Testis (tissue), 3 donors: ENCODE data around the gene KCNJ10. TPM values are rescaled to one million over a fixed set of nuclear protein-coding genes. Genes with fewer than 3 reads are reported as not detected.

ENCODE experiments used
- DNase-seq: peaks from one replicate; pipeline ENCODE4 v3.0.0-alpha.2; 2019
- H3K27ac ChIP-seq, 2 donors: fragments of 200-600 bp; sonication (generic); one replicate each; pipeline ENCODE4 v1.5.1; 2019
- H3K27me3 ChIP-seq: fragments of 200-600 bp; sonication (generic); one replicate; pipeline ENCODE4 v1.5.1; 2019
- H3K36me3 ChIP-seq: fragments of 200-600 bp; sonication (generic); one replicate; pipeline ENCODE4 v1.5.1; 2017; ENCODE audit warnings: low read depth; ENCODE audit errors: missing control alignments
- H3K4me1 ChIP-seq: fragments of 200-600 bp; sonication (generic); one replicate; pipeline ENCODE4 v1.5.1; 2019
- H3K4me3 ChIP-seq, 2 donors: fragments of 200-600 bp; sonication (generic); one replicate each; pipeline ENCODE4 v1.5.1; 2017 to 2019
- H3K9me3 ChIP-seq: fragments of 200-600 bp; sonication (generic); one replicate; pipeline ENCODE4 v1.5.1; 2017
- CTCF ChIP-seq, 3 experiments: fragments of 450-650 bp in 2 of 3; fragments of 200-600 bp in 1 of 3; sonication (generic) in 1 of 3; IDR thresholded peaks; one replicate each; pipeline ENCODE4 v1.5.1; 2016 to 2019; ENCODE audit warnings: antibody characterized with exemption in 3 of 3, mild to moderate bottlenecking in 2 of 3, moderate library complexity in 1 of 3
- POLR2A ChIP-seq: fragments of 450-650 bp; IDR thresholded peaks from one replicate; pipeline ENCODE4 v1.6.1; 2017; ENCODE audit warnings: antibody characterized with exemption, mild to moderate bottlenecking, moderate library complexity
- WGBS, 2 donors: methylation state at CpG; one replicate each; pipeline ENCODE4 v1.1.5; 2018; 5-methylcytosine and 5-hydroxymethylcytosine counted together
- intact Hi-C: fragments of 100-400 bp; cut with DNase I; formaldehyde crosslinking; loops from one replicate; pipeline ENCODE4 v1.15.1; 2023; ENCODE audit warnings: low total_unique reads
- polyA plus RNA-seq: library from polyadenylated mRNA; stranded (reverse); fragments of 350-450 nt; fragmentation: Illumina TruSeq; extraction: RNeasy Lipid Tissue Mini Kit (QIAGEN cat#74804); gene quantifications from one replicate; pipeline ENCODE4 v1.2.3, GENCODE V29; 2014; ENCODE audit warnings: low read depth, low replicate concordance; ENCODE audit not compliant: insufficient read depth
- total RNA-seq, 2 donors: library from RNA; depleted of rRNA; stranded (reverse); fragments of >200 nt; gene quantifications; one replicate each; pipeline ENCODE4 v1.2.3, GENCODE V29; 2016

The KCNJ10 gene
- total and polyA plus RNA-seq, 3 donors from 2014 or later, result 0.79 to 1.9 (median 1.5) TPM

GRCh38 chr1:160090760-160091159, 20.8 kb upstream of the KCNJ10 start:
- WGBS, 2 donors, result 84 to 86% methylated on average over 4 of the region's 4 CpGs
- H3K4me3 ChIP-seq, result no peak overlapping the region
- no peaks in the 10 kb centered on the region for H3K9me3 ChIP-seq
- H3K27ac ChIP-seq, result no peak overlapping the region
- no peak for TF ChIP-seq CTCF (IDR thresholded peaks at IDR 0.05)
- TF ChIP-seq POLR2A, result no peak
- intact Hi-C loops, result no loop called here
- H3K27me3 ChIP-seq, result no peaks in the 10 kb centered on the region
- H3K4me1 ChIP-seq, result no peaks in the 10 kb centered on the region
- DNase-seq, result no peak
- H3K36me3 ChIP-seq, result no peaks in the 10 kb centered on the region

DNA sequence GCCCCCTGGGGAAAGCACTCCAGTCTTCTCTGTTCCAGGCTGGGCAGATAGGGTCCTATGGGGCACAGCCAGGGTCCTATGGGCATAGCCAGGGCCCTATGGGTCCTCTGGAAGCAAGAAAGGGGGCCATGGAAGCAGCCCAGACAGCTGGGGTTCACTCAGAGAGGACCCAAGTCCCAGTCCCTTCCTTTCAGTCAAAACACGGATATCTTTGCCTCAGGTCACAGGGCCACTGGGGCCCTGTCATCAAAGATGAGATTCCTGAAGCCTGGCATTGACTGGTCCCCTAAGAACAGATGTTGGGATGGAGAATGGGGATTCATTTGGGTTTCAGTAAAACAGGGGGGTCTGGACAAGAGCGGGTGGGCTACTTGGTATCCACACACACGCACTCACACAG, 19.9 kb upstream of the KCNJ10 start:
- no peaks in the 10 kb centered on the region for H3K36me3 ChIP-seq
- no peak for DNase-seq
- intact Hi-C loops, result no loop called here

GRCh38 chr1:160087118-160087662, 17.2 kb upstream of the KCNJ10 start:
- H3K36me3 ChIP-seq, result no peaks in the 10 kb centered on the region
- WGBS, 2 donors, result 90 to 93% methylated on average over 12 of the region's 12 CpGs
- TF ChIP-seq POLR2A (no peak), CTCF (IDR thresholded peaks at IDR 0.05) (no peak)
- H3K4me3 ChIP-seq, result no peak overlapping the region
- no peak overlapping the region for H3K27ac ChIP-seq
- no peaks in the 10 kb centered on the region for H3K9me3 ChIP-seq
- DNase-seq, result no peak
- no peaks in the 10 kb centered on the region for H3K27me3 ChIP-seq
- H3K4me1 ChIP-seq, result no peaks in the 10 kb centered on the region
- intact Hi-C loops, result no loop called here

More for the DNA sequence above, 19.9 kb upstream of the KCNJ10 start:
- H3K4me3 ChIP-seq, result no peak overlapping the region
- no peak overlapping the region for H3K27ac ChIP-seq
- TF ChIP-seq POLR2A (no peak), CTCF (IDR thresholded peaks at IDR 0.05) (no peak)
- no peaks in the 10 kb centered on the region for H3K9me3 ChIP-seq
- H3K4me1 ChIP-seq, result no peaks in the 10 kb centered on the region
- 72 to 83% methylated on average over 3 of the region's 3 CpGs for WGBS, 2 donors
- H3K27me3 ChIP-seq, result no peaks in the 10 kb centered on the region

DNA sequence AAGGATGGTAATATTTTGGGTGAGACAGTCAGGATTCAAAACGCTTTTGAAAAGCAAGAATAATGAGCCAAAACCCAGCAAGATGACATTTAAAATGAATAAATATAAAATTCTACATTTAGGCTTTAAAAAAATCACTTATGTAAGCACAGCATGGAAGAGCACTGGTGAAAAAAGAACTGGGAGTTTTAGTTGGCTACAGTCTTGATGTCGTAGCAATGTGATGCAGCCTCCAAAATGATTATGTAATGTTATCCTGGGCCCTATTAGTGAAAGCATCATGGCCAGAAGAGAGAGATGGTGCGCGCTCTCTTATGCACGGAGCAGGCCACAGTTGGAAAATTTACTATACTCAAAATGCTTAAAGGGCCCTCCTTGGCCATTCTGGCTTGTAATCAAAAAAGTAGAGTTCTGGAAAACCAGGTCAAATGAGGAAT, 16.5 kb upstream of the KCNJ10 start:
- Histone ChIP-seq H3K9me3 (no peaks in the 10 kb centered on the region), H3K4me1 (no peaks in the 10 kb centered on the region), H3K36me3 (no peaks in the 10 kb centered on the region), H3K4me3 (no peak overlapping the region), H3K27ac (peak overlapping the region in 1 of 2 donors; percentile 23), H3K27me3 (no peaks in the 10 kb centered on the region)
- WGBS, 2 donors, result 50 to 61% methylated on average over 5 of the region's 5 CpGs
- intact Hi-C loops, result no loop called here
- no peak for TF ChIP-seq CTCF (IDR thresholded peaks at IDR 0.05)
- TF ChIP-seq POLR2A, result no peak
- no peak for DNase-seq
